Kidney (tissue), 14 donors: ENCODE measurements around the gene RBMS1. TPM values are rescaled to one million over a fixed set of nuclear protein-coding genes. Genes with fewer than 3 reads are reported as not detected.

Experiments used
- DNase-seq, 5 donors: peaks; one replicate each; pipeline ENCODE4 v3.0.0-alpha.2; 2013 to 2020
- FAIRE-seq: peaks from 2 replicates; lab custom pipeline; 2012; peaks lifted over from hg19 to GRCh38; lab: Jason Lieb, UNC
- H3K27ac ChIP-seq, 2 donors: one replicate each; pipeline ENCODE4 v1.7.0; 2013; ENCODE audit warnings: low read depth in 2 of 2, low read length in 2 of 2, inconsistent platforms in 1 of 2
- H3K27me3 ChIP-seq: one replicate; pipeline ENCODE4 v1.7.1; 2013; ENCODE audit warnings: low read length, inconsistent platforms; ENCODE audit not compliant: control insufficient read depth, insufficient read depth
- H3K36me3 ChIP-seq, 3 donors: one replicate each; pipeline versions ENCODE4 v1.7.0 to v1.7.1; 2013; ENCODE audit warnings: low read length in 3 of 3, control low read depth in 1 of 3, inconsistent platforms in 1 of 3; ENCODE audit not compliant: insufficient read depth in 3 of 3, control insufficient read depth in 2 of 3
- H3K4me1 ChIP-seq, 3 donors: one replicate each; pipeline versions ENCODE4 v1.7.0 to v1.7.1; 2013; ENCODE audit warnings: low read length in 3 of 3, inconsistent platforms in 1 of 3, low read depth in 1 of 3; ENCODE audit not compliant: control insufficient read depth in 2 of 3, insufficient read depth in 2 of 3
- H3K4me3 ChIP-seq, 3 donors: one replicate each; pipeline versions ENCODE4 v1.7.0 to v1.8.1; 2013; ENCODE audit warnings: low read length in 3 of 3, control low read depth in 1 of 3, inconsistent platforms in 1 of 3
- H3K9ac ChIP-seq, 3 donors: one replicate each; pipeline versions ENCODE4 v1.7.0 to v1.7.1; 2013; ENCODE audit warnings: low read length in 3 of 3, control low read depth in 1 of 3, inconsistent platforms in 1 of 3
- H3K9me3 ChIP-seq, 3 donors: one replicate each; pipeline versions ENCODE4 v1.7.0 to v1.7.1; 2013; ENCODE audit warnings: low read length in 3 of 3, control low read depth in 1 of 3, inconsistent platforms in 1 of 3; ENCODE audit not compliant: control insufficient read depth in 2 of 3, insufficient read depth in 1 of 3
- CTCF ChIP-seq: IDR thresholded peaks from 3 replicates; pipeline ENCODE4 v1.5.1; 2012; ENCODE audit warnings: mild to moderate bottlenecking, moderate library complexity, borderline replicate concordance; ENCODE audit not compliant: insufficient read depth; ENCODE audit errors: extremely low read depth
- intact Hi-C: fragments of 100-400 bp; cut with DNase I; formaldehyde crosslinking; loops from one replicate; pipeline ENCODE4 v1.11.1; 2022
- polyA plus RNA-seq: library from polyadenylated mRNA; stranded (reverse); fragments of 350-450 nt; fragmentation: Illumina TruSeq; extraction: RNeasy Lipid Tissue Mini Kit (QIAGEN cat#74804); gene quantifications from one replicate; pipeline ENCODE4 v1.2.3, GENCODE V29; 2014; ENCODE audit warnings: low read depth, low replicate concordance; ENCODE audit not compliant: insufficient read depth
- total RNA-seq: library from RNA; stranded (reverse); fragmentation: NEBNext Ultra II Directional; extraction: Animal tissue kit (Norgen Biotek cat#: 25700); gene quantifications from one replicate; pipeline ENCODE4 v1.2.1, GENCODE V29; 2021
- donor health status: control.
- donor health status: control.
- donor health status: control.
- donor health status: control.
- donor health status: control.
- donor health status: DM: yes; HTN: yes; CAD: no.
- donor health status: Normal renal cell carcinoma (clear cell type).

Gene RBMS1
- total and polyA plus RNA-seq, 2 donors from 2014 or later: 25.6 to 94.8 TPM

GRCh38 chr2:160277151-160277550 lies 216.5 kb downstream of the RBMS1 start:
- DNase-seq (no peak), FAIRE-seq (no peak)
- no peaks in the 10 kb centered on the region for H3K27me3 ChIP-seq
- no peak overlapping the region for H3K27ac ChIP-seq
- no peak overlapping the region for H3K9ac ChIP-seq
- no peak overlapping the region for H3K4me3 ChIP-seq
- H3K36me3 ChIP-seq: peaks cover 10 to 20% (median 11%) of the 10 kb centered on the region in 3 donors
- intact Hi-C loops: no loop called here
- no peaks in the 10 kb centered on the region for H3K9me3 ChIP-seq
- peaks cover 0 to 9% (median 2%) of the 10 kb centered on the region in 3 donors for H3K4me1 ChIP-seq
- TF ChIP-seq CTCF: no peak

- intact Hi-C loops: no loop called here
- peak overlapping the region; percentile 78 to 79 for H3K27ac ChIP-seq
- H3K4me1 ChIP-seq: peaks cover 4 to 13% (median 12%) of the 10 kb centered on the region in 3 donors
- peak in 2 of 5 donors; percentile 73 to 78 for DNase-seq
- no peak overlapping the region for H3K9ac ChIP-seq
- H3K9me3 ChIP-seq: no peaks in the 10 kb centered on the region
- peaks cover 10 to 20% (median 11%) of the 10 kb centered on the region in 3 donors for H3K36me3 ChIP-seq
- FAIRE-seq: no peak
- H3K4me3 ChIP-seq: no peak overlapping the region
- no peaks in the 10 kb centered on the region for H3K27me3 ChIP-seq
- no peak for TF ChIP-seq CTCF
These were observed 218.0 kb downstream of the RBMS1 start for GRCh38 chr2:160275656-160276055.

- H3K4me1 ChIP-seq: peaks cover 4 to 24% (median 20%) of the 10 kb centered on the region in 3 donors
- peak overlapping the region in 1 of 3 donors; percentile 83 for H3K9ac ChIP-seq
- intact Hi-C loops: no loop called here
- no peaks in the 10 kb centered on the region for H3K9me3 ChIP-seq
- TF ChIP-seq CTCF: no peak
- FAIRE-seq: no peak
- peak in 4 of 5 donors; percentile 26 to 57 (median 52) for DNase-seq
- H3K36me3 ChIP-seq: peaks cover 0 to 1% (median under 1%) of the 10 kb centered on the region in 3 donors
- peak overlapping the region; percentile 95 to 98 for H3K27ac ChIP-seq
- H3K4me3 ChIP-seq: peak overlapping the region in 2 of 3 donors; percentile 62 to 64
- no peaks in the 10 kb centered on the region for H3K27me3 ChIP-seq
These were observed 222.2 kb downstream of the RBMS1 start for GRCh38 chr2:160271171-160272086.
